Endodermal cell (in vitro differentiated cells): Measurements from ENCODE around the gene MAPKAPK2. TPM values are rescaled to one million over a fixed set of nuclear protein-coding genes. Genes with fewer than 3 reads are reported as not detected.

Source experiments
- DNase-seq: peaks from one replicate; pipeline ENCODE4 v3.0.0-alpha.2; 2017
- H3K27ac ChIP-seq: 2 replicates; pipeline ENCODE4 v1.5.1; 2013; ENCODE audit warnings: mild to moderate bottlenecking, low read depth, low read length, moderate library complexity
- H3K27me3 ChIP-seq: 2 replicates; pipeline ENCODE4 v1.6.1; 2013; ENCODE audit warnings: mild to moderate bottlenecking, low read length, moderate library complexity; ENCODE audit not compliant: insufficient read depth, control insufficient read depth, poor library complexity, severe bottlenecking
- H3K36me3 ChIP-seq: 2 replicates; pipeline ENCODE4 v1.7.0; 2013; ENCODE audit warnings: mild to moderate bottlenecking, low read length, moderate library complexity; ENCODE audit not compliant: control insufficient read depth, insufficient read depth
- H3K4me1 ChIP-seq: one replicate; pipeline ENCODE4 v1.7.0; 2013; ENCODE audit warnings: low read length; ENCODE audit not compliant: control insufficient read depth, insufficient read depth
- H3K4me3 ChIP-seq: 2 replicates; pipeline ENCODE4 v1.5.1; 2013; ENCODE audit warnings: mild to moderate bottlenecking, low read length, moderate library complexity
- H3K9ac ChIP-seq: 2 replicates; pipeline ENCODE4 v1.6.1; 2013; ENCODE audit warnings: mild to moderate bottlenecking, low read length, moderate library complexity; ENCODE audit not compliant: poor library complexity, severe bottlenecking; ENCODE audit errors: extremely low read depth
- H3K9me3 ChIP-seq: 2 replicates; pipeline ENCODE4 v1.6.1; 2013; ENCODE audit warnings: mild to moderate bottlenecking, low read length, moderate library complexity; ENCODE audit not compliant: control insufficient read depth
- H3K27ac Mint-ChIP-seq: 2 replicates; pipeline ENCODE4 v1.8.0; 2020; ENCODE audit warnings: mixed read lengths
- H3K27me3 Mint-ChIP-seq: 2 replicates; pipeline ENCODE4 v1.8.0; 2021; ENCODE audit warnings: mild to moderate bottlenecking, mixed read lengths; ENCODE audit not compliant: insufficient read depth
- H3K36me3 Mint-ChIP-seq: 2 replicates; pipeline ENCODE4 v1.8.0; 2020; ENCODE audit warnings: low read depth, mixed read lengths
- H3K4me1 Mint-ChIP-seq: 2 replicates; pipeline ENCODE4 v1.8.0; 2020; ENCODE audit warnings: mixed read lengths
- H3K4me3 Mint-ChIP-seq: 2 replicates; pipeline ENCODE4 v1.8.0; 2020; ENCODE audit warnings: mild to moderate bottlenecking, moderate library complexity, mixed read lengths
- H3K9me3 Mint-ChIP-seq: 2 replicates; pipeline ENCODE4 v1.8.0; 2020; ENCODE audit warnings: mild to moderate bottlenecking, mixed read lengths
- CTCF ChIP-seq: fragments of 200-600 bp; sonication (generic); conservative IDR thresholded peaks from 2 replicates; pipeline ENCODE4 v1.5.0; 2021; ENCODE audit warnings: antibody characterized with exemption, mild to moderate bottlenecking
- WGBS, 2 experiments: methylation state at CpG; one replicate each; pipeline versions ENCODE4 v1.1.5 to v1.1.7; 2013; ENCODE audit warnings: missing lambda C conversion rate in 2 of 2, mixed read lengths in 1 of 2; ENCODE audit not compliant: insufficient coverage in 1 of 2, insufficient read length in 1 of 2; 5-methylcytosine and 5-hydroxymethylcytosine counted together
- total RNA-seq, 2 donors: library from RNA; stranded (reverse); fragmentation: NEBNext Ultra II Directional in 1 of 2; extraction: Animal tissue kit (Norgen Biotek cat#: 25700) in 1 of 2; gene quantifications; 2 replicates in 1 of 2; 3 replicates in 1 of 2; pipeline ENCODE4 v1.2.1, GENCODE V29; 2021

MAPKAPK2 gene
- total RNA-seq, 2 donors from 2014 or later, result 72.8 to 79.7 TPM

- peaks cover 17% of the 10 kb centered on the region for H3K4me1 Mint-ChIP-seq
- H3K9me3 Mint-ChIP-seq, result no peaks in the 10 kb centered on the region
- Histone ChIP-seq H3K9me3 (no peaks in the 10 kb centered on the region), H3K27ac (no peak overlapping the region), H3K9ac (no peak overlapping the region), H3K4me1 (peaks cover 10% of the 10 kb centered on the region), H3K4me3 (no peak overlapping the region), H3K36me3 (peaks cover 33% of the 10 kb centered on the region), H3K27me3 (no peaks in the 10 kb centered on the region)
- H3K27me3 Mint-ChIP-seq, result no peaks in the 10 kb centered on the region
- WGBS, 2 experiments, result 97 to 100% methylated on average over 5 to 8 of the region's 8 CpGs
- H3K36me3 Mint-ChIP-seq, result peaks cover 29% of the 10 kb centered on the region
- H3K27ac Mint-ChIP-seq, result no peak overlapping the region
- DNase-seq, result no peak
- no peak for TF ChIP-seq CTCF
- H3K4me3 Mint-ChIP-seq, result no peak overlapping the region
Observed at GRCh38 chr1:206727981-206728696, 43.4 kb downstream of the MAPKAPK2 start.

- TF ChIP-seq CTCF, result no peak
- Histone ChIP-seq H3K9ac (no peak overlapping the region), H3K36me3 (peaks cover 33% of the 10 kb centered on the region), H3K27me3 (no peaks in the 10 kb centered on the region), H3K9me3 (no peaks in the 10 kb centered on the region), H3K27ac (no peak overlapping the region), H3K4me1 (peaks cover 6% of the 10 kb centered on the region), H3K4me3 (no peak overlapping the region)
- Mint-ChIP-seq H3K4me3 (no peak overlapping the region), H3K36me3 (peaks cover 31% of the 10 kb centered on the region), H3K27me3 (no peaks in the 10 kb centered on the region), H3K4me1 (peaks cover 13% of the 10 kb centered on the region), H3K27ac (no peak overlapping the region), H3K9me3 (no peaks in the 10 kb centered on the region)
- WGBS, 2 experiments, result 94 to 95% methylated on average over 5 to 9 of the region's 9 CpGs
- DNase-seq, result no peak
Observed at GRCh38 chr1:206728697-206728987, 43.9 kb downstream of the MAPKAPK2 start.

GRCh38 chr1:206729050-206729449 lies 44.3 kb downstream of the MAPKAPK2 start:
- no peaks in the 10 kb centered on the region for H3K9me3 Mint-ChIP-seq
- DNase-seq, result no peak
- peaks cover 9% of the 10 kb centered on the region for H3K4me1 Mint-ChIP-seq
- Histone ChIP-seq H3K9me3 (no peaks in the 10 kb centered on the region), H3K9ac (no peak overlapping the region), H3K27ac (no peak overlapping the region), H3K4me1 (peaks cover 2% of the 10 kb centered on the region), H3K27me3 (no peaks in the 10 kb centered on the region), H3K4me3 (no peak overlapping the region), H3K36me3 (peaks cover 33% of the 10 kb centered on the region)
- H3K27me3 Mint-ChIP-seq, result no peaks in the 10 kb centered on the region
- H3K4me3 Mint-ChIP-seq, result no peak overlapping the region
- WGBS, 2 experiments, result 80% methylated on average over 6 of the region's 6 CpGs; no CpG with 5 or more reads in 1 of the 2 experiments
- peaks cover 31% of the 10 kb centered on the region for H3K36me3 Mint-ChIP-seq
- H3K27ac Mint-ChIP-seq, result no peak overlapping the region
- no peak for TF ChIP-seq CTCF
